OCI-LY3 (cell line): ENCODE measurements around the gene SLC25A18.

ENCODE experiments used
- EZH2phosphoT487 ChIP-seq: fragments of 200-600 bp; shearing (Covaris generic); IDR thresholded peaks from 2 replicates; pipeline ENCODE4 v1.6.1; 2018; ENCODE audit warnings: antibody characterized with exemption, mixed run types, low read depth
- TF ChIP-seq, protein P1 (sequence below): fragments of 200-600, 300-600 bp; sonication (generic); IDR thresholded peaks from 2 replicates; pipeline ENCODE4 v1.5.1; 2014; ENCODE audit warnings: antibody characterized with exemption, low read length, low read depth

GRCh38 chr22:17606496-17606895, 43.2 kb downstream of the SLC25A18 start:
- TF ChIP-seq, protein P1, sequence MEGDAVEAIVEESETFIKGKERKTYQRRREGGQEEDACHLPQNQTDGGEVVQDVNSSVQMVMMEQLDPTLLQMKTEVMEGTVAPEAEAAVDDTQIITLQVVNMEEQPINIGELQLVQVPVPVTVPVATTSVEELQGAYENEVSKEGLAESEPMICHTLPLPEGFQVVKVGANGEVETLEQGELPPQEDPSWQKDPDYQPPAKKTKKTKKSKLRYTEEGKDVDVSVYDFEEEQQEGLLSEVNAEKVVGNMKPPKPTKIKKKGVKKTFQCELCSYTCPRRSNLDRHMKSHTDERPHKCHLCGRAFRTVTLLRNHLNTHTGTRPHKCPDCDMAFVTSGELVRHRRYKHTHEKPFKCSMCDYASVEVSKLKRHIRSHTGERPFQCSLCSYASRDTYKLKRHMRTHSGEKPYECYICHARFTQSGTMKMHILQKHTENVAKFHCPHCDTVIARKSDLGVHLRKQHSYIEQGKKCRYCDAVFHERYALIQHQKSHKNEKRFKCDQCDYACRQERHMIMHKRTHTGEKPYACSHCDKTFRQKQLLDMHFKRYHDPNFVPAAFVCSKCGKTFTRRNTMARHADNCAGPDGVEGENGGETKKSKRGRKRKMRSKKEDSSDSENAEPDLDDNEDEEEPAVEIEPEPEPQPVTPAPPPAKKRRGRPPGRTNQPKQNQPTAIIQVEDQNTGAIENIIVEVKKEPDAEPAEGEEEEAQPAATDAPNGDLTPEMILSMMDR, result no peak
- TF ChIP-seq EZH2phosphoT487, result no peak
